ENCODE measurements around the gene ZSCAN5A. TPM values are rescaled to one million over a fixed set of nuclear protein-coding genes. Genes with fewer than 3 reads are reported as not detected.
A peak's percentile ranks its signal among the peaks of the same experiment; 100 is the strongest.

Gene ZSCAN5A
- total and polyA plus RNA-seq, 2 experiments from 2014 or later: 4.2 to 4.4 TPM

DNA sequence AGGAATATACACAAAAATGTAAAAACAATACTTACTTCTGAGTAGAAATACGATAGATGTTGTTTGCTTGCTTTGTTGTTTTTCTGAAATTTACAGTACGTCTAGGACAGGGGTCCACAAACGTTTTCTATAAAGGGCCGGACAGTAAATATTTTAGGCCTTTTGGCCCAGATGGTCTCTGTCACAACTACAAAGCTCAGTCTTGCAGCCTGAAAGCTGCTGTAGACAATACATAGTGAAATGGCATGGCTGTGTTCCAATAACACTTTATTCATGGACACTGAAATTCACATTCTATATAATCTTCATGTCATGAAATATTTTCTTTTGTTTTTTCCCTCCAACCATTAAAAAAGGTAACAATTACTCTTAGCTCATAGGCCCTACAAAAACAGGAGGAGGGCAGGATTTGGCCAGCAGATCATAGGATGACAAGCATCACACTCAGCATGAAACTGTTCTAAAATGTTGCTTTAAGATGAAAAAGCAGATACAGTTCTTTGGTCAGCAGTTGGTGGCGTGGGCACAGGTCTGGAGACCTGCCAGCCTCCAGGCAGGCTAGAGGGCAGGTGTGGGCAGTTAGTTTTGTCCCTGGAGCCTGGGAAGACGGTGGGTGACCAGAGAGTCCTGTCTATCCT is 42.4 kb downstream of the ZSCAN5A start, which contains the start of gene EDDM13:
EDDM13 (plus strand) TSS at position 588 of the 638 bp plus-strand sequence. CDS start 87 bp downstream, outside the sequence.
- Histone ChIP-seq H3K9me3 (ENCODE audit: low read depth) (no peaks in the 10 kb centered on the region), H4K20me1 (ENCODE audit: insufficient read depth) (no peaks in the 10 kb centered on the region), H3K9me2 (ENCODE audit: insufficient read depth) (no peaks in the 10 kb centered on the region), H3K27me3 (replicated peaks; ENCODE audit: insufficient read depth) (no peaks in the 10 kb centered on the region), H3K4me1 (ENCODE audit: insufficient read depth) (no peaks in the 10 kb centered on the region), H3K4me2 (ENCODE audit: unreplicated experiment) (no peak within 1 kb of the TSS), H3K27ac (no peak within 1 kb of the TSS), H3K79me2 (ENCODE audit: insufficient read depth) (no peaks in the 10 kb centered on the region), H3K9ac (no peak within 1 kb of the TSS), H3K4me3 (no peak within 1 kb of the TSS), H3F3A (ENCODE audit: insufficient read depth) (no peaks in the 10 kb centered on the region), H2AFZ (no peak within 1 kb of the TSS), H3K36me3 (ENCODE audit: low read depth) (peaks cover 4% of the 10 kb centered on the region; the same call in 1 of the 2 replicates)
- no peak for DNase-seq
- 90% methylated on average over 6 of the region's 6 CpGs for WGBS, 2 experiments (ENCODE audit: low coverage in 1 of 2, low lambda C conversion rate in 2 of 2, missing lambda C conversion rate in 2 of 2)
- TF ChIP-seq EZH2phosphoT487 (IDR thresholded peaks at IDR 0.05; ENCODE audit: insufficient read depth, low read depth) (no peak), EZH2 (IDR thresholded peaks at IDR 0.05; ENCODE audit: insufficient read depth, poor library complexity, severe bottlenecking) (no peak)
- in situ Hi-C loops (cut with MboI): no loop called here

DNA sequence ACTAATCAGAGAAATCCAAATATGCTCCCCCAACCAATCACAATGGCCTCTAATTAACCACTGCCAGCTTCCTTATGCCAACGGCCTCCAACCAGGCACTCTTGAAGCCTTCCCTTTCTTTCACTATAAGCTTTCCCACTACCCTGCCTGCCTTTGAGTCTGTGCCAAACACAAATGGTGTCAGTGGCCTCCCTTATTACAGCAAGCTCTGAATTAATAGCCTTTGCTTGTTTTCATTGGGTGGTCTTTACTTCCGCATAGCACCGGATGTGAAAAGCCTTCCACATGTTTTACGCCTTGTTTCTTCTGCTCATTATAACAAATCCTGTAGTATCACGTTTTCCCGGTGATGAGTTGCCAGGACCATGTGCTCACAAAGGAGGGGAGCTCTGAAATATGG is 43.5 kb downstream of the ZSCAN5A start:
- no peaks in the 10 kb centered on the region for H3K9me2 ChIP-seq (ENCODE audit: insufficient read depth)
- no peak for DNase-seq
- 97 to 99% methylated on average over 6 of the region's 6 CpGs for WGBS, 2 experiments (ENCODE audit: low coverage in 1 of 2, low lambda C conversion rate in 2 of 2, missing lambda C conversion rate in 2 of 2)
- no peak overlapping the region for H3K4me3 ChIP-seq
- no peak overlapping the region for H2AFZ ChIP-seq
- H4K20me1 ChIP-seq (ENCODE audit: insufficient read depth): no peaks in the 10 kb centered on the region
- no peaks in the 10 kb centered on the region for H3K9me3 ChIP-seq (ENCODE audit: low read depth)
- peaks cover 4% of the 10 kb centered on the region; the same call in 1 of the 2 replicates for H3K36me3 ChIP-seq (ENCODE audit: low read depth)
- H3K27me3 ChIP-seq (replicated peaks; ENCODE audit: insufficient read depth): no peaks in the 10 kb centered on the region
- H3K9ac ChIP-seq: no peak overlapping the region
- in situ Hi-C loops (cut with MboI): no loop called here
- H3K4me2 ChIP-seq (ENCODE audit: unreplicated experiment): no peak overlapping the region
- no peaks in the 10 kb centered on the region for H3K4me1 ChIP-seq (ENCODE audit: insufficient read depth)
- H3K79me2 ChIP-seq (ENCODE audit: insufficient read depth): no peaks in the 10 kb centered on the region
- TF ChIP-seq EZH2 (IDR thresholded peaks at IDR 0.05; ENCODE audit: insufficient read depth, poor library complexity, severe bottlenecking) (no peak), EZH2phosphoT487 (IDR thresholded peaks at IDR 0.05; ENCODE audit: insufficient read depth, low read depth) (no peak)
- H3K27ac ChIP-seq: no peak overlapping the region
- no peaks in the 10 kb centered on the region for H3F3A ChIP-seq (ENCODE audit: insufficient read depth)

DNA sequence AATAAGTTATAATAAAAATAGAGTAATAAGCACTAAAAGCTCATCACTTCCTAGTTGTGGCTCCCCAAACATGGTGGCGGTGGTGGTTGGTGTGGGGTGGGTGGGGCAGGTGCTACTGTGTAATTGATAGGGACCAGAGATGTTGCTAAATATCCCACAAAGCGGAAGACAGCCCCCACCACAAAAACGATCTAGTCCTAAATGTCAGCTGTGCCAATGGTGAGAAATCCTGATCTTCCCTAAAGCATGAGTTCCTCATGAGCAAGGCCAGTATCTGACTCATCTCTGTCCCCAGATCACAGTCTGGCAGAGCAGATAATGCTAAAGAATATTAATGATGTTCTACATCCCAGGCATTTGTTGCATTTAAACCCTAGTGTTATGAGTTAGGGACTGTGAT is 44.0 kb downstream of the ZSCAN5A start:
- no peaks in the 10 kb centered on the region for H3K27me3 ChIP-seq (replicated peaks; ENCODE audit: insufficient read depth)
- DNase-seq: peak; percentile 28
- no peaks in the 10 kb centered on the region for H3K9me3 ChIP-seq (ENCODE audit: low read depth)
- no peak overlapping the region for H3K4me3 ChIP-seq
- WGBS, 2 experiments (ENCODE audit: low coverage in 1 of 2, low lambda C conversion rate in 2 of 2, missing lambda C conversion rate in 2 of 2): 86 to 92% methylated on average over 3 of the region's 3 CpGs
- H3K36me3 ChIP-seq (ENCODE audit: low read depth): peaks cover 4% of the 10 kb centered on the region; the same call in 1 of the 2 replicates
- no peaks in the 10 kb centered on the region for H3F3A ChIP-seq (ENCODE audit: insufficient read depth)
- no peaks in the 10 kb centered on the region for H4K20me1 ChIP-seq (ENCODE audit: insufficient read depth)
- H3K27ac ChIP-seq: no peak overlapping the region
- no peaks in the 10 kb centered on the region for H3K4me1 ChIP-seq (ENCODE audit: insufficient read depth)
- no peaks in the 10 kb centered on the region for H3K79me2 ChIP-seq (ENCODE audit: insufficient read depth)
- no peak overlapping the region for H2AFZ ChIP-seq
- no peak overlapping the region for H3K9ac ChIP-seq
- in situ Hi-C loops (cut with MboI): no loop called here
- H3K4me2 ChIP-seq (ENCODE audit: unreplicated experiment): no peak overlapping the region
- H3K9me2 ChIP-seq (ENCODE audit: insufficient read depth): no peaks in the 10 kb centered on the region
- TF ChIP-seq EZH2 (IDR thresholded peaks at IDR 0.05; ENCODE audit: insufficient read depth, poor library complexity, severe bottlenecking): no peak
- no peak for TF ChIP-seq EZH2phosphoT487 (IDR thresholded peaks at IDR 0.05; ENCODE audit: insufficient read depth, low read depth)

DNA sequence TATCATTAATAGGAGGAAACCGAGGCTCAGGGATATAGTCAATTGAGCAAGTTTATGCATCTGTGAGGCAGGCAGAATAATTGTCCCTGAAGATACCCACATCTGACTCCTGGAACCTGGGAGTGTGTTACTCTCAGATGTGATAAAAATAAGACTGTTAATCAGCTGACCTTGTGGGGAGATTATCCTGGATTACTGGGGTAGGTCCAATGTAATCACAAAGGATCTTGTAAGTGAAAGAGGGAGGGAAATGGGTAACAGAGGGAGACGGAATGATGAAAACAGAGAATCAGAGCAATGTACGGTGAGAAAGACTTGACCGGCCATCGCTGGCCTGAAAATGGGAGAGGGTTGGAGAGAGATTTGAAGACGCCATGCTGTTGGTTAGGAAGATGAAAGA is 45.3 kb downstream of the ZSCAN5A start:
- H3K9me2 ChIP-seq (ENCODE audit: insufficient read depth): no peaks in the 10 kb centered on the region
- DNase-seq: no peak
- 95 to 97% methylated on average over 6 of the region's 6 CpGs for WGBS, 2 experiments (ENCODE audit: low coverage in 1 of 2, low lambda C conversion rate in 2 of 2, missing lambda C conversion rate in 2 of 2)
- H3K79me2 ChIP-seq (ENCODE audit: insufficient read depth): no peaks in the 10 kb centered on the region
- no peak for TF ChIP-seq EZH2phosphoT487 (IDR thresholded peaks at IDR 0.05; ENCODE audit: insufficient read depth, low read depth)
- TF ChIP-seq EZH2 (IDR thresholded peaks at IDR 0.05; ENCODE audit: insufficient read depth, poor library complexity, severe bottlenecking): no peak
- no peak overlapping the region for H2AFZ ChIP-seq
- H3K4me2 ChIP-seq (ENCODE audit: unreplicated experiment): no peak overlapping the region
- in situ Hi-C loops (cut with MboI): no loop called here
- H3F3A ChIP-seq (ENCODE audit: insufficient read depth): no peaks in the 10 kb centered on the region
- H3K9ac ChIP-seq: no peak overlapping the region
- no peaks in the 10 kb centered on the region for H3K27me3 ChIP-seq (replicated peaks; ENCODE audit: insufficient read depth)
- no peak overlapping the region for H3K4me3 ChIP-seq
- H3K36me3 ChIP-seq (ENCODE audit: low read depth): peaks cover 4% of the 10 kb centered on the region; the same call in 1 of the 2 replicates
- H3K27ac ChIP-seq: no peak overlapping the region
- H3K9me3 ChIP-seq (ENCODE audit: low read depth): no peaks in the 10 kb centered on the region
- H3K4me1 ChIP-seq (ENCODE audit: insufficient read depth): no peaks in the 10 kb centered on the region
- H4K20me1 ChIP-seq (ENCODE audit: insufficient read depth): no peaks in the 10 kb centered on the region

Data from GM23248 (cell line).